ENCODE results near the gene EPHA8. TPM values are rescaled to one million over a fixed set of nuclear protein-coding genes. Genes with fewer than 3 reads are reported as not detected.

Gene EPHA8
- total and polyA plus RNA-seq, 9 of the 15 experiments (the other 6 are each of a cell fraction or from before 2014, with no cell fraction given) = not detected

DNA sequence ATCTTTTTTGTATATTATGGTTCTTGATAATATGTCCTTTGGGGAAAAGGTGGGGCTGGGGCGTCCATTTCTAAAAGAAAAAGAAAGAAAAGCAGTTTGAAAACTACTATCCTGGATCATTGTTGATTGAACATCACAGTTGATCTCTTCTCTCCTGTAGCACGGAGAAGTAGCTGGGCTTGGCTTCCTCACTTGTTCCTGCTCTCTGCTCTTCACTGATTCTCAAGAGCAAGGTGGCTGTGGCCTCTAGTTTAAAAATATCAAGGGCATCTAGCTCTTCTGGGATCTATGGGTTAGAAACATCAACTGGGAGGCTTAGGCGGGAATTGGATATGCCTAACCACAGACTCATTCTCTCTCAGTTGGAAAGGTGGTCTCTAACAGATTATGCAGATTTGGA is 38.1 kb upstream of the EPHA8 start (continued):
- TF ChIP-seq, protein P1, sequence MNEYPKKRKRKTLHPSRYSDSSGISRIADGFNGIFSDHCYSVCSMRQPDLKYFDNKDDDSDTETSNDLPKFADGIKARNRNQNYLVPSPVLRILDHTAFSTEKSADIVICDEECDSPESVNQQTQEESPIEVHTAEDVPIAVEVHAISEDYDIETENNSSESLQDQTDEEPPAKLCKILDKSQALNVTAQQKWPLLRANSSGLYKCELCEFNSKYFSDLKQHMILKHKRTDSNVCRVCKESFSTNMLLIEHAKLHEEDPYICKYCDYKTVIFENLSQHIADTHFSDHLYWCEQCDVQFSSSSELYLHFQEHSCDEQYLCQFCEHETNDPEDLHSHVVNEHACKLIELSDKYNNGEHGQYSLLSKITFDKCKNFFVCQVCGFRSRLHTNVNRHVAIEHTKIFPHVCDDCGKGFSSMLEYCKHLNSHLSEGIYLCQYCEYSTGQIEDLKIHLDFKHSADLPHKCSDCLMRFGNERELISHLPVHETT (CRISPR knock-in tag; conservative IDR thresholded peaks at IDR 0.05 in 1 of 2, IDR thresholded peaks at IDR 0.05 in 1 of 2) = no peak

DNA sequence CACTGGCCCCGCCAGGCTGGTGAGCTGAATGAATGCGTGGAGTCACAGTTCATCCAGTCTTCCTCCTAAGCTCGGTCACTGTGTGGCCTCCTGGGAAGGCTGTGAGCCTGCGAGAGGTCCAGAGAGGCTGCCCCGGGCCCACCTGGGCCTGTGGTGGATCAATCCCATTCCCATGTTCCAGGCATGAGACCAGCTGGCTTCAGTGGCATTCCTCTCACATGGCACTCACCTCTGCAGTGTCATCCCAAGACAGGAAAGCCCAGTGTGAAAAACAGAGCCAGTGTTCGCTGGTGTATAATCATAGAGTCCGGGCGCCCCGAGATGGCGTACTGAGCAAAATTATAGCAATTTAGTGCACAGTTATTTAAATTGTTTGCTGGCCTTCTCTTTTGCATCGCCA is 37.6 kb upstream of the EPHA8 start:
- ChIA-PET POLR2A (interaction anchor here (0.6 to 0.7 kb wide), 2 partner anchors 13 to 270 kb away, joined by 3 read pairs; no protein-coding TSS in a partner anchor), CTCF (ENCODE audit: low intra/inter-chr PET ratio) (no interaction called here)
- ATAC-seq (no peak), FAIRE-seq (no peak), DNase-seq (ENCODE audit: extremely low read depth in 1 of 4, low spot score in 3 of 4) (no peak)
- Histone ChIP-seq H3K4me1 (replicated peaks in 1 of 2; ENCODE audit: control insufficient read depth in 2 of 2, insufficient read depth in 2 of 2, low read length in 2 of 2) (peaks cover 0 to 2% of the 10 kb centered on the region in 2 experiments; a peak in 1 of 5 replicates), H2AFZ (ENCODE audit: low read depth, low read length) (no peak overlapping the region), H3K27ac (ENCODE audit: extremely low read depth, low read depth, low read length) (no peak overlapping the region), H3K27me3 (ENCODE audit: control insufficient read depth in 2 of 2, insufficient read depth in 2 of 2, low read length in 2 of 2) (no peaks in the 10 kb centered on the region), H3K9me3 (replicated peaks; ENCODE audit: control insufficient read depth, insufficient read depth, low read depth, low read length) (no peaks in the 10 kb centered on the region), H4K20me1 (replicated peaks; ENCODE audit: control insufficient read depth, insufficient read depth, low read length) (peaks cover 4% of the 10 kb centered on the region), H3K4me3 (no peak overlapping the region), H3K4me2 (ENCODE audit: insufficient read depth, low read length) (no peak overlapping the region), H3K36me3 (ENCODE audit: control insufficient read depth, insufficient read depth, low read length) (peaks cover 61% of the 10 kb centered on the region), H3K9me1 (ENCODE audit: control insufficient read depth, insufficient read depth, low read length) (no peaks in the 10 kb centered on the region), H3K9ac (ENCODE audit: insufficient read depth in 1 of 2, low read depth in 2 of 2, low read length in 2 of 2) (no peak overlapping the region), H3K79me2 (ENCODE audit: control insufficient read depth, insufficient read depth, low read length) (no peaks in the 10 kb centered on the region)
- BruUV-seq (replicated peaks) = no TSS peak
- intact Hi-C loops (cut with micrococcal nuclease) (loop anchor here (5.0 kb wide), 1 partner anchor 117 kb away; the partner anchor contains the start of gene C1QC), in situ Hi-C loops (cut with MboI) (no loop called here)
- WGBS (ENCODE audit: insufficient coverage, low coverage, missing lambda C conversion rate) = 84% methylated on average over 11 of the region's 11 CpGs
- TF ChIP-seq PYGO2 (tag; IDR thresholded peaks at IDR 0.05) = no peak
- no peak for TF ChIP-seq ZNF165 (CRISPR knock-in tag; IDR thresholded peaks at IDR 0.05; ENCODE audit: borderline replicate concordance)
- TF ChIP-seq SMARCE1 (IDR thresholded peaks at IDR 0.05) = no peak
- TF ChIP-seq, protein P2, sequence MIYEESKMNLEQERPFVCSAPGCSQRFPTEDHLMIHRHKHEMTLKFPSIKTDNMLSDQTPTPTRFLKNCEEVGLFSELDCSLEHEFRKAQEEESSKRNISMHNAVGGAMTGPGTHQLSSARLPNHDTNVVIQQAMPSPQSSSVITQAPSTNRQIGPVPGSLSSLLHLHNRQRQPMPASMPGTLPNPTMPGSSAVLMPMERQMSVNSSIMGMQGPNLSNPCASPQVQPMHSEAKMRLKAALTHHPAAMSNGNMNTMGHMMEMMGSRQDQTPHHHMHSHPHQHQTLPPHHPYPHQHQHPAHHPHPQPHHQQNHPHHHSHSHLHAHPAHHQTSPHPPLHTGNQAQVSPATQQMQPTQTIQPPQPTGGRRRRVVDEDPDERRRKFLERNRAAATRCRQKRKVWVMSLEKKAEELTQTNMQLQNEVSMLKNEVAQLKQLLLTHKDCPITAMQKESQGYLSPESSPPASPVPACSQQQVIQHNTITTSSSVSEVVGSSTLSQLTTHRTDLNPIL (CRISPR knock-in tag; IDR thresholded peaks at IDR 0.05) = no peak
- TF ChIP-seq SMC3 (conservative IDR thresholded peaks at IDR 0.05; ENCODE audit: insufficient read depth, low read depth, low read length) = no peak
- no peak for TF ChIP-seq FOXJ3 (CRISPR knock-in tag; IDR thresholded peaks at IDR 0.05)
- no peak for TF ChIP-seq PHB2 (IDR thresholded peaks at IDR 0.05; ENCODE audit: low read depth)
- TF ChIP-seq, protein P3, sequence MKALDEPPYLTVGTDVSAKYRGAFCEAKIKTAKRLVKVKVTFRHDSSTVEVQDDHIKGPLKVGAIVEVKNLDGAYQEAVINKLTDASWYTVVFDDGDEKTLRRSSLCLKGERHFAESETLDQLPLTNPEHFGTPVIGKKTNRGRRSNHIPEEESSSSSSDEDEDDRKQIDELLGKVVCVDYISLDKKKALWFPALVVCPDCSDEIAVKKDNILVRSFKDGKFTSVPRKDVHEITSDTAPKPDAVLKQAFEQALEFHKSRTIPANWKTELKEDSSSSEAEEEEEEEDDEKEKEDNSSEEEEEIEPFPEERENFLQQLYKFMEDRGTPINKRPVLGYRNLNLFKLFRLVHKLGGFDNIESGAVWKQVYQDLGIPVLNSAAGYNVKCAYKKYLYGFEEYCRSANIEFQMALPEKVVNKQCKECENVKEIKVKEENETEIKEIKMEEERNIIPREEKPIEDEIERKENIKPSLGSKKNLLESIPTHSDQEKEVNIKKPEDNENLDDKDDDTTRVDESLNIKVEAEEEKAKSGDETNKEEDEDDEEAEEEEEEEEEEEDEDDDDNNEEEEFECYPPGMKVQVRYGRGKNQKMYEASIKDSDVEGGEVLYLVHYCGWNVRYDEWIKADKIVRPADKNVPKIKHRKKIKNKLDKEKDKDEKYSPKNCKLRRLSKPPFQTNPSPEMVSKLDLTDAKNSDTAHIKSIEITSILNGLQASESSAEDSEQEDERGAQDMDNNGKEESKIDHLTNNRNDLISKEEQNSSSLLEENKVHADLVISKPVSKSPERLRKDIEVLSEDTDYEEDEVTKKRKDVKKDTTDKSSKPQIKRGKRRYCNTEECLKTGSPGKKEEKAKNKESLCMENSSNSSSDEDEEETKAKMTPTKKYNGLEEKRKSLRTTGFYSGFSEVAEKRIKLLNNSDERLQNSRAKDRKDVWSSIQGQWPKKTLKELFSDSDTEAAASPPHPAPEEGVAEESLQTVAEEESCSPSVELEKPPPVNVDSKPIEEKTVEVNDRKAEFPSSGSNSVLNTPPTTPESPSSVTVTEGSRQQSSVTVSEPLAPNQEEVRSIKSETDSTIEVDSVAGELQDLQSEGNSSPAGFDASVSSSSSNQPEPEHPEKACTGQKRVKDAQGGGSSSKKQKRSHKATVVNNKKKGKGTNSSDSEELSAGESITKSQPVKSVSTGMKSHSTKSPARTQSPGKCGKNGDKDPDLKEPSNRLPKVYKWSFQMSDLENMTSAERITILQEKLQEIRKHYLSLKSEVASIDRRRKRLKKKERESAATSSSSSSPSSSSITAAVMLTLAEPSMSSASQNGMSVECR (CRISPR knock-in tag; IDR thresholded peaks at IDR 0.05) = no peak
- TF ChIP-seq NFIX (CRISPR knock-in tag; IDR thresholded peaks at IDR 0.05; ENCODE audit: low read depth) = no peak
- TF ChIP-seq, protein P4, sequence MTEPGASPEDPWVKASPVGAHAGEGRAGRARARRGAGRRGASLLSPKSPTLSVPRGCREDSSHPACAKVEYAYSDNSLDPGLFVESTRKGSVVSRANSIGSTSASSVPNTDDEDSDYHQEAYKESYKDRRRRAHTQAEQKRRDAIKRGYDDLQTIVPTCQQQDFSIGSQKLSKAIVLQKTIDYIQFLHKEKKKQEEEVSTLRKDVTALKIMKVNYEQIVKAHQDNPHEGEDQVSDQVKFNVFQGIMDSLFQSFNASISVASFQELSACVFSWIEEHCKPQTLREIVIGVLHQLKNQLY (CRISPR knock-in tag; conservative IDR thresholded peaks at IDR 0.05) = no peak

All from K562 (cell line).